MM.1S (cell line): ENCODE measurements around the gene NUDT22.

ENCODE experiments used
- DNase-seq: peaks from one replicate; pipeline ENCODE4 v3.0.0-alpha.2; 2015
- H2AFZ ChIP-seq: fragments of 300-600 bp; sonication (generic); 2 replicates; pipeline ENCODE4 v1.6.0; 2016; ENCODE audit warnings: antibody characterized with exemption, low read length
- H3F3A ChIP-seq: fragments of 300-600 bp; sonication (generic); 2 replicates; pipeline ENCODE4 v1.6.1; 2016; ENCODE audit warnings: mild to moderate bottlenecking, antibody characterized with exemption, low read length, moderate library complexity, mixed read lengths; ENCODE audit not compliant: insufficient read depth
- H3K27ac ChIP-seq: fragments of 300-600 bp; sonication (generic); 2 replicates; pipeline ENCODE4 v1.5.1; 2016; ENCODE audit warnings: mild to moderate bottlenecking, low read length
- H3K27me3 ChIP-seq: fragments of 300-600 bp; sonication (generic); replicated peaks from 2 replicates; pipeline ENCODE4 v1.6.0; 2016; ENCODE audit warnings: low read length; ENCODE audit not compliant: insufficient read depth
- H3K36me3 ChIP-seq: fragments of 300-600 bp; sonication (generic); replicated peaks from 2 replicates; pipeline ENCODE4 v1.6.1; 2016; ENCODE audit warnings: mild to moderate bottlenecking, low read length, mixed read lengths; ENCODE audit not compliant: insufficient read depth
- H3K4me1 ChIP-seq: fragments of 300-600 bp; sonication (generic); 2 replicates; pipeline ENCODE4 v1.6.1; 2016; ENCODE audit warnings: low read length, mixed read lengths
- H3K4me2 ChIP-seq: fragments of 300-600 bp; sonication (generic); 2 replicates; pipeline ENCODE4 v1.6.0; 2016; ENCODE audit warnings: low read depth, low read length
- H3K4me3 ChIP-seq: fragments of 300-600 bp; sonication (generic); 2 replicates; pipeline ENCODE4 v1.5.1; 2016; ENCODE audit warnings: low read length, mixed read lengths
- H3K79me2 ChIP-seq: fragments of 300-600 bp; sonication (generic); 2 replicates; pipeline ENCODE4 v1.6.1; 2016; ENCODE audit warnings: mixed run types, low read length, mixed read lengths
- H3K9ac ChIP-seq: fragments of 300-600 bp; sonication (generic); 2 replicates; pipeline ENCODE4 v1.6.1; 2016; ENCODE audit warnings: low read length, mixed read lengths
- H3K9me2 ChIP-seq: fragments of 300-600 bp; sonication (generic); replicated peaks from 2 replicates; pipeline ENCODE4 v1.6.1; 2016; ENCODE audit warnings: mild to moderate bottlenecking, low read length, mixed read lengths; ENCODE audit not compliant: insufficient read depth
- H3K9me3 ChIP-seq: fragments of 300-600 bp; sonication (generic); replicated peaks from 2 replicates; pipeline ENCODE4 v1.6.1; 2016; ENCODE audit warnings: mild to moderate bottlenecking, low read length, mixed read lengths; ENCODE audit not compliant: insufficient read depth
- H4K20me1 ChIP-seq: fragments of 300-600 bp; sonication (generic); 2 replicates; pipeline ENCODE4 v1.6.1; 2016; ENCODE audit warnings: mild to moderate bottlenecking, low read length, moderate library complexity, mixed read lengths; ENCODE audit not compliant: insufficient read depth
- CTCF ChIP-seq: fragments of 300-600 bp; sonication (generic); IDR thresholded peaks from 2 replicates; pipeline ENCODE4 v1.5.1; 2016; ENCODE audit warnings: antibody characterized with exemption, low read length, mixed read lengths
- EZH2 ChIP-seq: fragments of 300-600 bp; sonication (generic); optimal IDR thresholded peaks from 2 replicates; pipeline ENCODE3; 2017; ENCODE audit warnings: low read depth, mild to moderate bottlenecking, antibody characterized with exemption, low read length, mixed read lengths
- EZH2phosphoT487 ChIP-seq: fragments of 300-600 bp; sonication (generic); IDR thresholded peaks from 2 replicates; pipeline ENCODE4 v1.6.1; 2018; ENCODE audit warnings: antibody characterized with exemption, low read length

NUDT22 gene

GRCh38 chr11:64183890-64184289 lies 42.2 kb upstream of the NUDT22 start:
- peaks cover 25% of the 10 kb centered on the region for H3K79me2 ChIP-seq
- no peak overlapping the region for H3K4me3 ChIP-seq
- no peak overlapping the region for H3K9ac ChIP-seq
- TF ChIP-seq CTCF = no peak
- no peak for TF ChIP-seq EZH2
- no peak for TF ChIP-seq EZH2phosphoT487
- H3K9me2 ChIP-seq = no peaks in the 10 kb centered on the region
- H4K20me1 ChIP-seq = no peaks in the 10 kb centered on the region; the same call in 1 of the 2 replicates
- H3K36me3 ChIP-seq = no peaks in the 10 kb centered on the region
- H3K9me3 ChIP-seq = no peaks in the 10 kb centered on the region
- H3K4me2 ChIP-seq = peak overlapping the region; percentile 75; the same call in 1 of the 2 replicates
- no peak overlapping the region for H3K27ac ChIP-seq
- H3F3A ChIP-seq = peaks cover 29% of the 10 kb centered on the region
- no peak for DNase-seq
- no peaks in the 10 kb centered on the region for H3K27me3 ChIP-seq
- H2AFZ ChIP-seq = no peak overlapping the region
- H3K4me1 ChIP-seq = peaks cover 17% of the 10 kb centered on the region

- H3K4me2 ChIP-seq = peak overlapping the region; percentile 75
- H3K27ac ChIP-seq = peak overlapping the region; percentile 73
- no peaks in the 10 kb centered on the region; the same call in 1 of the 2 replicates for H4K20me1 ChIP-seq
- DNase-seq = peak; percentile 75
- H3K9me3 ChIP-seq = no peaks in the 10 kb centered on the region
- H3F3A ChIP-seq = peaks cover 38% of the 10 kb centered on the region
- peaks cover 22% of the 10 kb centered on the region for H3K4me1 ChIP-seq
- peak overlapping the region; percentile 63 for H2AFZ ChIP-seq
- peaks cover 25% of the 10 kb centered on the region for H3K79me2 ChIP-seq
- H3K27me3 ChIP-seq = no peaks in the 10 kb centered on the region
- H3K9me2 ChIP-seq = no peaks in the 10 kb centered on the region
- H3K36me3 ChIP-seq = no peaks in the 10 kb centered on the region
- H3K4me3 ChIP-seq = peak overlapping the region; percentile 79
- TF ChIP-seq CTCF (0 out of 2 replicates have a peak, but pooled peaks have one; percentile 11), EZH2phosphoT487 (no peak)
- peak overlapping the region; percentile 71 for H3K9ac ChIP-seq
Measured at GRCh38 chr11:64185175-64185692, 40.8 kb upstream of the NUDT22 start.

GRCh38 chr11:64185693-64186491 lies 40.2 kb upstream of the NUDT22 start, which contains the start of gene STIP1:
TSS of gene STIP1 (plus strand) at chr11:64186171. CDS start at chr11:64186262, 91 bp downstream.
- TF ChIP-seq CTCF (peak; percentile 38), EZH2phosphoT487 (no peak)
- Histone ChIP-seq H2AFZ (peak within 1 kb of the TSS; percentile 63), H3K9ac (peak within 1 kb of the TSS; percentile 71)

More at GRCh38 chr11:64185693-64186491, 40.2 kb upstream of the NUDT22 start, which contains the start of gene STIP1:
- peak; percentile 100 for DNase-seq
- Histone ChIP-seq H3F3A (peaks cover 44% of the 10 kb centered on the region), H4K20me1 (no peaks in the 10 kb centered on the region; the same call in 1 of the 2 replicates), H3K27ac (peak within 1 kb of the TSS; percentile 73), H3K4me2 (peak within 1 kb of the TSS; percentile 75), H3K9me3 (no peaks in the 10 kb centered on the region), H3K79me2 (peaks cover 21% of the 10 kb centered on the region), H3K4me3 (peak within 1 kb of the TSS; percentile 79), H3K27me3 (no peaks in the 10 kb centered on the region), H3K36me3 (no peaks in the 10 kb centered on the region), H3K4me1 (peaks cover 28% of the 10 kb centered on the region), H3K9me2 (no peaks in the 10 kb centered on the region)
